H1 (cell line): ENCODE measurements around the gene MACROD2. TPM values are rescaled to one million over a fixed set of nuclear protein-coding genes. Genes with fewer than 3 reads are reported as not detected.

ENCODE experiments used
- CTCF ChIA-PET: fragments of 300-600 bp; sonication (Branson Sonifier 250); formaldehyde crosslinking; loops from one replicate; lab custom pipeline; 2021; ENCODE audit not compliant: partially characterized antibody; lab: Charles Lee
- POLR2A ChIA-PET: fragments of 300-600 bp; sonication (Branson Sonifier 250); formaldehyde crosslinking; loops from one replicate; lab custom pipeline; 2021; ENCODE audit warnings: inconsistent platforms; ENCODE audit not compliant: partially characterized antibody; lab: Charles Lee
- DNase-seq, 2 experiments: peaks; one replicate each; pipeline versions ENCODE4 v3.0.0 to v3.0.0-alpha.2; 2010 to 2022; ENCODE audit warnings: low spot score in 2 of 2, low read depth in 1 of 2, mixed read lengths in 1 of 2
- FAIRE-seq: peaks from 2 replicates; lab custom pipeline; 2011; peaks lifted over from hg19 to GRCh38; lab: Jason Lieb, UNC
- H2AFZ ChIP-seq: 2 replicates; pipeline ENCODE4 v1.8.1; 2012; ENCODE audit warnings: low read length, inconsistent platforms
- H2AK5ac ChIP-seq: 2 replicates; pipeline ENCODE4 v1.6.1; 2013; ENCODE audit warnings: low read depth, low read length
- H2BK120ac ChIP-seq: replicated peaks from 2 replicates; pipeline ENCODE3; 2013; ENCODE audit warnings: low read depth, low read length, inconsistent platforms
- H2BK12ac ChIP-seq: 2 replicates; pipeline ENCODE4 v1.6.1; 2013; ENCODE audit warnings: low read depth, low read length
- H2BK15ac ChIP-seq: 2 replicates; pipeline ENCODE4 v1.6.1; 2013; ENCODE audit warnings: low read length
- H2BK20ac ChIP-seq: 2 replicates; pipeline ENCODE4 v1.6.1; 2013; ENCODE audit warnings: low read length
- H2BK5ac ChIP-seq: 2 replicates; pipeline ENCODE4 v1.6.1; 2013; ENCODE audit warnings: low read depth, low read length
- H3K14ac ChIP-seq: 2 replicates; pipeline ENCODE4 v1.6.1; 2013; ENCODE audit warnings: inconsistent platforms; ENCODE audit not compliant: insufficient read length
- H3K18ac ChIP-seq: 2 replicates; pipeline ENCODE4 v1.6.1; 2013; ENCODE audit warnings: low read length; ENCODE audit errors: extremely low read depth
- H3K23ac ChIP-seq: 2 replicates; pipeline ENCODE4 v1.6.1; 2013; ENCODE audit warnings: inconsistent platforms; ENCODE audit not compliant: insufficient read length
- H3K23me2 ChIP-seq: 2 replicates; pipeline ENCODE4 v1.6.1; 2013; ENCODE audit warnings: low read depth, low read length
- H3K27ac ChIP-seq: 2 replicates; pipeline ENCODE4 v1.6.1; 2011; ENCODE audit warnings: low read depth, low read length, inconsistent platforms
- H3K27me3 ChIP-seq, 4 experiments: replicated peaks in 1 of 4; 1 replicate in 1 of 4; 2 replicates in 3 of 4; pipeline versions ENCODE4 v1.6.1 to v1.8.1; 2011 to 2013; ENCODE audit warnings: low read length in 3 of 4, mild to moderate bottlenecking in 3 of 4, inconsistent platforms in 2 of 4, mixed read lengths in 2 of 4, moderate library complexity in 1 of 4; ENCODE audit not compliant: control insufficient read depth in 3 of 4, insufficient read depth in 3 of 4; ENCODE audit errors: extremely low read depth in 1 of 4
- H3K36me3 ChIP-seq, 4 experiments: 2 replicates each; pipeline versions ENCODE4 v1.6.1 to v1.8.1; 2011 to 2013; ENCODE audit warnings: mild to moderate bottlenecking in 4 of 4, low read length in 3 of 4, moderate library complexity in 2 of 4, control low read depth in 1 of 4, inconsistent platforms in 1 of 4; ENCODE audit not compliant: insufficient read depth in 4 of 4, control insufficient read depth in 2 of 4
- H3K4ac ChIP-seq: replicated peaks from 2 replicates; pipeline ENCODE3; 2013; ENCODE audit warnings: low read length, low read depth, mixed read lengths, inconsistent platforms; ENCODE audit not compliant: insufficient read length
- H3K4me1 ChIP-seq, 4 experiments: replicated peaks in 1 of 4; 1 replicate in 1 of 4; 2 replicates in 3 of 4; pipeline versions ENCODE4 v1.6.1 to v1.8.1; 2011 to 2013; ENCODE audit warnings: low read length in 3 of 4, inconsistent platforms in 2 of 4, mixed read lengths in 1 of 4; ENCODE audit not compliant: insufficient read depth in 4 of 4, control insufficient read depth in 3 of 4
- H3K4me2 ChIP-seq, 2 experiments: 2 replicates each; pipeline versions ENCODE4 v1.6.1 to v1.8.1; 2011 to 2013; ENCODE audit warnings: low read depth in 2 of 2, low read length in 2 of 2, control low read depth in 1 of 2, inconsistent platforms in 1 of 2, mild to moderate bottlenecking in 1 of 2; ENCODE audit not compliant: insufficient read depth in 1 of 2
- H3K4me3 ChIP-seq, 4 experiments: fragments of 200-600, 300-600 bp in 1 of 4; sonication (generic), shearing (Covaris generic), sonication (Bioruptor Twin) in 1 of 4; 2 replicates each; pipeline versions ENCODE4 v1.5.1 to v1.8.1; 2011 to 2016; ENCODE audit warnings: low read length in 4 of 4, low read depth in 3 of 4, control low read depth in 2 of 4, inconsistent platforms in 2 of 4, mild to moderate bottlenecking in 2 of 4, mixed read lengths in 1 of 4, moderate library complexity in 1 of 4; ENCODE audit not compliant: insufficient read depth in 2 of 4; ENCODE audit errors: extremely low read depth in 1 of 4
- H3K56ac ChIP-seq: replicated peaks from 2 replicates; pipeline ENCODE3; 2013; ENCODE audit warnings: low read depth, mild to moderate bottlenecking, mixed read lengths, low read length, inconsistent platforms; ENCODE audit not compliant: insufficient read length
- H3K79me1 ChIP-seq: 2 replicates; pipeline ENCODE4 v1.6.1; 2013; ENCODE audit warnings: low read depth, low read length, control low read depth
- H3K79me2 ChIP-seq, 2 experiments: 2 replicates each; pipeline versions ENCODE4 v1.6.1 to v1.8.1; 2012 to 2013; ENCODE audit warnings: low read length in 2 of 2, mild to moderate bottlenecking in 2 of 2, inconsistent platforms in 1 of 2; ENCODE audit not compliant: insufficient read depth in 2 of 2, control insufficient read depth in 1 of 2
- H3K9ac ChIP-seq, 4 experiments: replicated peaks in 1 of 4; 1 replicate in 1 of 4; 2 replicates in 3 of 4; pipeline versions ENCODE4 v1.6.1 to v1.8.1; 2011 to 2013; ENCODE audit warnings: low read depth in 3 of 4, low read length in 3 of 4, control low read depth in 2 of 4, mild to moderate bottlenecking in 2 of 4, moderate library complexity in 2 of 4, inconsistent platforms in 1 of 4; ENCODE audit errors: extremely low read depth in 1 of 4
- H3K9me3 ChIP-seq, 2 experiments: 2 replicates each; pipeline versions ENCODE4 v1.6.1 to v1.8.1; 2012 to 2013; ENCODE audit warnings: mild to moderate bottlenecking in 2 of 2, moderate library complexity in 2 of 2, control low read depth in 1 of 2, inconsistent platforms in 1 of 2, low read depth in 1 of 2, low read length in 1 of 2, mixed read lengths in 1 of 2; ENCODE audit not compliant: insufficient read depth in 2 of 2
- H4K20me1 ChIP-seq, 2 experiments: replicated peaks in 1 of 2; 2 replicates each; pipeline versions ENCODE3 to v1.8.1; 2011 to 2013; ENCODE audit warnings: inconsistent platforms in 2 of 2, low read length in 2 of 2, mild to moderate bottlenecking in 1 of 2; ENCODE audit not compliant: insufficient read depth in 2 of 2, control insufficient read depth in 1 of 2
- H4K5ac ChIP-seq: 2 replicates; pipeline ENCODE4 v1.6.1; 2013; ENCODE audit warnings: low read length, low read depth, mixed read lengths, inconsistent platforms; ENCODE audit not compliant: insufficient read length
- H4K8ac ChIP-seq: 2 replicates; pipeline ENCODE4 v1.8.0; 2013; ENCODE audit warnings: mild to moderate bottlenecking, moderate library complexity, low read length, inconsistent platforms; ENCODE audit not compliant: insufficient read depth; ENCODE audit errors: extremely low read depth
- H4K91ac ChIP-seq: replicated peaks from 2 replicates; pipeline ENCODE3; 2013; ENCODE audit warnings: low read length, mixed read lengths, inconsistent platforms; ENCODE audit not compliant: insufficient read length
- ATF2 ChIP-seq: IDR thresholded peaks from 2 replicates; pipeline ENCODE4 v1.6.1; 2012; ENCODE audit warnings: low read length, inconsistent platforms
- BCL11A ChIP-seq, 2 experiments: IDR thresholded peaks; one replicate each; pipeline ENCODE4 v1.6.1; 2011; ENCODE audit warnings: low read depth in 2 of 2, low read length in 2 of 2, mild to moderate bottlenecking in 2 of 2
- BRCA1 ChIP-seq: IDR thresholded peaks from 2 replicates; pipeline ENCODE4 v1.6.1; 2012; ENCODE audit warnings: low read depth, low read length, improper control_type of control experiment
- CBX5 ChIP-seq: fragments of 300-800, 300-1000 bp; sonication (generic); IDR thresholded peaks from 2 replicates; pipeline ENCODE4 v1.7.1; 2016; ENCODE audit warnings: antibody characterized with exemption, low read length, low read depth
- CBX8 ChIP-seq: fragments of 300-800, 300-1000 bp; sonication (generic); IDR thresholded peaks from 2 replicates; pipeline ENCODE4 v1.7.1; 2016; ENCODE audit warnings: low read depth, low read length, borderline replicate concordance
- CEBPB ChIP-seq: IDR thresholded peaks from 2 replicates; pipeline ENCODE4 v1.6.1; 2012; ENCODE audit warnings: low read depth, low read length
- FOSL1 ChIP-seq: IDR thresholded peaks from 2 replicates; pipeline ENCODE4 v1.6.1; 2011; ENCODE audit warnings: mild to moderate bottlenecking, low read depth, low read length, moderate library complexity; ENCODE audit not compliant: insufficient read depth
- JUND ChIP-seq: IDR thresholded peaks from 2 replicates; pipeline ENCODE4 v1.6.1; 2011; ENCODE audit warnings: mild to moderate bottlenecking, improper control_type of control experiment, low read length
- NANOG ChIP-seq: IDR thresholded peaks from 2 replicates; pipeline ENCODE4 v1.6.1; 2011; ENCODE audit warnings: low read length, low read depth, mild to moderate bottlenecking, inconsistent platforms; ENCODE audit not compliant: insufficient read depth, poor library complexity, severe bottlenecking
- RAD21 ChIP-seq, 2 experiments: IDR thresholded peaks in 1 of 2; conservative IDR thresholded peaks in 1 of 2; 2 replicates each; pipeline ENCODE4 v1.6.1; 2011; ENCODE audit warnings: low read depth in 2 of 2, low read length in 2 of 2, improper control_type of control experiment in 1 of 2, inconsistent platforms in 1 of 2, mild to moderate bottlenecking in 1 of 2, moderate library complexity in 1 of 2
- SIRT6 ChIP-seq: IDR thresholded peaks from one replicate; pipeline ENCODE4 v1.7.1; 2012; ENCODE audit warnings: low read length, inconsistent platforms
- SRF ChIP-seq: IDR thresholded peaks from 2 replicates; pipeline ENCODE4 v1.6.1; 2011; ENCODE audit warnings: mild to moderate bottlenecking, low read depth, low read length, moderate library complexity
- ZNF274 ChIP-seq: IDR thresholded peaks from 2 replicates; pipeline ENCODE4 v1.7.0; 2012; ENCODE audit warnings: low read length, borderline replicate concordance; ENCODE audit errors: extremely low read depth
- WGBS, 2 experiments: shearing (Covaris generic) in 1 of 2; methylation state at CpG; one replicate each; pipeline versions ENCODE4 v1.1.6 to v1.1.7; 2013 to 2015; ENCODE audit warnings: low lambda C conversion rate in 2 of 2, mixed read lengths in 2 of 2, inconsistent platforms in 1 of 2, low coverage in 1 of 2, missing lambda C conversion rate in 1 of 2; ENCODE audit not compliant: insufficient replicate concordance in 2 of 2, insufficient coverage in 1 of 2, insufficient read length in 1 of 2; ENCODE audit errors: extremely low coverage in 1 of 2, missing lambda C conversion rate in 1 of 2; 5-methylcytosine and 5-hydroxymethylcytosine counted together
- polyA plus RNA-seq, 7 experiments: library from polyadenylated mRNA; depleted of rRNA in 3 of 7; stranded (reverse) in 5 of 7; unstranded in 2 of 7; fragments of >200 nt in 5 of 7; fragments of 200-250 nt in 2 of 7; gene quantifications; 1 replicate in 5 of 7; 2 replicates in 1 of 7; 4 replicates in 1 of 7; pipeline versions ENCODE4 v1.2.1 to v1.2.3, GENCODE V29; 2011 to 2013; ENCODE audit warnings: missing spikeins in 2 of 7, mixed read lengths in 2 of 7
- total RNA-seq: library from RNA; stranded (reverse); fragmentation: NEBNext Ultra II Directional; extraction: Animal tissue kit (Norgen Biotek cat#: 25700); gene quantifications from 2 replicates; pipeline ENCODE4 v1.2.1, GENCODE V29; 2021

MACROD2 gene
- total and polyA plus RNA-seq, 2 of the 8 experiments (the other 6 are each of a cell fraction or from before 2014, with no cell fraction given): 0.70 to 3.9 TPM

- H3K27ac ChIP-seq: no peak overlapping the region
- CTCF ChIA-PET: no interaction called here
- no peak overlapping the region for H2AFZ ChIP-seq
- no peak overlapping the region for H2BK12ac ChIP-seq
- H4K91ac ChIP-seq: no peak overlapping the region
- H4K8ac ChIP-seq: no peak overlapping the region
- no peak overlapping the region for H4K5ac ChIP-seq
- no peaks in the 10 kb centered on the region for H3K36me3 ChIP-seq
- H3K18ac ChIP-seq: no peak overlapping the region
- no peak overlapping the region for H3K14ac ChIP-seq
- H3K79me1 ChIP-seq: no peaks in the 10 kb centered on the region
- H2BK120ac ChIP-seq: no peak overlapping the region
- no peak overlapping the region for H2AK5ac ChIP-seq
- WGBS, 2 experiments: 92% methylated on average over 2 of the region's 2 CpGs; no CpG with 5 or more reads in 1 of the 2 experiments
- H3K4me3 ChIP-seq: no peak overlapping the region
- no peak overlapping the region for H3K4ac ChIP-seq
- DNase-seq (no peak), FAIRE-seq (no peak)
- no peak overlapping the region for H3K56ac ChIP-seq
- H4K20me1 ChIP-seq: no peaks in the 10 kb centered on the region
- H3K4me2 ChIP-seq: no peak overlapping the region
- H3K9ac ChIP-seq: no peak overlapping the region
- H3K23me2 ChIP-seq: no peaks in the 10 kb centered on the region
- H3K23ac ChIP-seq: no peak overlapping the region
- no peaks in the 10 kb centered on the region for H3K4me1 ChIP-seq
- no peak overlapping the region for H2BK5ac ChIP-seq
- H3K27me3 ChIP-seq: peaks cover 0 to 1% (median 0%) of the 10 kb centered on the region in 4 experiments; a peak in 1 of 7 replicates
- POLR2A ChIA-PET: no interaction called here
- H3K9me3 ChIP-seq: no peaks in the 10 kb centered on the region
- no peaks in the 10 kb centered on the region for H3K79me2 ChIP-seq
- H2BK15ac ChIP-seq: no peak overlapping the region
- no peak overlapping the region for H2BK20ac ChIP-seq
- TF ChIP-seq BCL11A (IDR thresholded peaks at IDR 0.05; ENCODE audit: low read depth in 2 of 2, low read length in 2 of 2) (no peak), CBX5 (no peak), NANOG (no peak), SIRT6 (no peak), SRF (no peak), ATF2 (no peak), ZNF274 (no peak), CEBPB (no peak), BRCA1 (no peak), CBX8 (no peak), RAD21 (IDR thresholded peaks at IDR 0.05 in 1 of 2, conservative IDR thresholded peaks at IDR 0.05 in 1 of 2; ENCODE audit: low read depth in 2 of 2, low read length in 2 of 2) (no peak), FOSL1 (no peak), JUND (no peak)
Measured at GRCh38 chr20:15610787-15611186, 1615.5 kb downstream of the MACROD2 start.
